ENCODE data around the gene CCDC148.
"Not testable (repeated sequence)": the region's sequence is repeated elsewhere in the genome, so short reads cannot be mapped to it uniquely, and the experiment has no call there.

CCDC148 gene

DNA sequence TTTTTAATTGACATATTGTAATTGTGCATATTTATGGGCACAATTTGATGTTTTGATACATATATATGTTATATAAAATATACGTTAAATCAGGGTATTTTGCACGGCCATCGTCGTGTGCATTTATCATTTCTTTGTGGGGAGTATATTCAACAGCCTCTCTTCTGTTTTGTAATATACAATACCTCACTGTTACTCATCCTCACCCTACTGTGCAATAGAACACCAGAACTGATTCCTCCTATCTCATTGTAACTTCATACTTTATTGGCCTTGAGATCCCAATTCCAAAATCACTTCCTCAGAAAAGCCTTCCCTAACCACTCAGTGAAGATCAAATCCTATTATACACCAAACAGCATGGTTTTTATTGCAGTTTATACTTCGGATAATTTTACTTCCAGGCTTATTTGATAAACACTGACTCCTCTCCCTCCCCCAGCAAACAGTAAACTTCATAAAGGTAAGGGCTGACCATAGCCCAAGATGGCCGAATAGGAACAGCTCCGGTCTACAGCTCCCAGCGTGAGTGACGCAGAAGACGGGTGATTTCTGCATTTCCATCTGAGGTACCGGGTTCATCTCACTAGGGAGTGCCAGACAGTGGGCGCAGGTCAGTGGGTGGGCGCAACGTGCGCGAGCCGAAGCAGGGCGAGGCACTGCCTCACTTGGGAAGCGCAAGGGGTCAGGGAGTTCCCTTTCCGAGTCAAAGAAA, 105.6 kb downstream of the CCDC148 start:
- not testable (repeated sequence) for DNase-seq

DNA sequence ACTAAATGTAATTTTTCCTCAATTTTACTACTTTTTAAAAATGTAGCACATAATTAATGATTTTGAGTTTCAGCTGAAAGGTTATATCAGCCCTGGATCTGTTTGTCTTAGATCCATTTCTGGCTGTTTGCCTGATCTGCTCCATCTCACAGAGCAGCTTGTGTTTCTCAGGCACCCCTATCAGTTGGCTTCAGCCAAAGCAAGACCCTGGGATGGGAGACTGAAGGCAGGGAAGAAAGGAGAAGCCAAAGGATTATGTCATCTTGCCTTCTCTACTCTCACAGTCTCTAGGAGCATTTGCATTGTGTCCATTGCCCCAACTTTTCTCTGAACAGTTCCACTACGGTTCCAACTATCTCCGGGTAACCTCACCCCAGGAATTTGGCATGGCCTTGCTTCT, 110.5 kb downstream of the CCDC148 start:
- no peak for DNase-seq

DNA sequence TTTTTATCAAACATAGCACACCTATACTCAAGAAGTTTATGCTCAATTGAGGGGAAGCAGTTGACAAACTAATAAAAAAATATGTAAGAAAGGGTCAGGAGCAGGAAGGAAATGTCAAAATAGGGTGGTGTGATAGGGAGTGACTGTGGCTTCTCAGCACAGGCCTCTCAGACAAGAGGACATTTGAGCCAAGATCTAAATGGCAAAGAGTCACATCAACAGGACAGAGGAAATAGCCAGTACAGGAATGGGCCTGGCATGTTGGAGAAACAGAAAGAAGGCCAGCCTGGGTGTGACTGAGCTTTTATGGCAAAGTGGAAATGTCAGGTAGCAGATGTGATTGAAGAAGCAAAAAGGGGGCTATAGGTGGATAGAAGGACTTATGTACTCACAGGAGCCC, 117.0 kb downstream of the CCDC148 start:
- DNase-seq: no peak

DNA sequence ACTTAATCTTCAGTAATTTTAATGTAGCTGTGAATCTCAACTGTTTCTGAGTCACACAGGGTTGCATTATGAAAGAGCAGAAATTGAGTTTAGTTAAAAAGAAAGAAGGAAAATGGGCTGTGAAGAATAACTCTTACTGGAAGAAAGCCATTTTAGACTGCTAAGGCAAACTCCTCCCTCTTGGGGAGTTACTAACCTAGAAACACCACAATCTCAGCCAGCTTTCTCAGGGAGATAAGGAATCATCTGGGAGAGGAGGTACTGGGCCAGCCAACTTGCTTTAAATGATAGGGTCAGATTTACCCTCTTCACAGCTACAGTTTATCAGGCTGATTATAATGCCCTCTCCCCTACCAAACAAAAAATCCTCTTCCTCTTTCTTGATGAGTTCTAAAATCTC, 119.5 kb downstream of the CCDC148 start:
- DNase-seq: no peak

DNA sequence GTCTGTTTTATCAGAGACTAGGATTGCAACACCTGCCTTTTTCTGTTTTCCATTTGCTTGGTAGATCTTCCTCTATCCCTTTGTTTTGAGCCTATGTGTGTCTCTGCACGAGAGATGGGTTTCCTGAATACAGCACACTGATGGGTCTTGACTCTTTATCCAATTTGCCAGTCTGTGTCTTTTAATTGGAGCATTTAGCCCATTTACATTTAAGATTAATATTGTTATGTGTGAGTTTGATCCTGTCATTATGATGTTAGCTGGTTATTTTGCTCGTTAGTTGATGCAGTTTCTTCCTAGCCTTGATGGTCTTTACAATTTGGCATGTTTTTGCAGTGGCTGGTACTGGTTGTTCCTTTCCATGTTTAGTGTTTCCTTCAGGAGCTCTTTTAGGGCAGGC, 124.8 kb downstream of the CCDC148 start:
- DNase-seq: not testable (repeated sequence)

DNA sequence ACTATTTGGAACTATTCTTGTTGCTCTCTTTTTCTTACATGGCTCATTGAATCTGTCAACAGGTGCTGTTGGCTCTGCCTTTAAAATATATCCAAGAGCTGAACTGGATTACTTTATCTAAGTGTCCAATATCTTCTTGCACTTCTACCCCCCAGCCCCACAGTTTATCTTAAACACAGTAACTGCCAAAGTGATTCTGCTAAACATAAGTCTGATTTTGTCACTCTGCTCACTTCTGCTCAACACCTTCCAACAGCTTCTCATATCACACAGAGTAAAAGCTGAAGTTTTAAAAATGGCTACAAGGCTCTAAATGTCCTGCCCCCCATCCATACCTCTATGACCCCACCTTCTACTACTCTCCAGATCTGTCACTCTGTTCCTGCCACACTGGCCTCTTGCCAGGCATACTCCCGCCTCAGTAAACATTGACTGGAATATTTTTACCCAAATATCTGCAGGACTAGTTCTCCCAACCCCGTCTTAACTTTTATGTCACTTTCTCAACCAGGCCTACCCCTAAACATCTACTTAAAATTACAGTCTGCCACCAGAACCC, 130.7 kb downstream of the CCDC148 start:
- no peak for DNase-seq

DNA sequence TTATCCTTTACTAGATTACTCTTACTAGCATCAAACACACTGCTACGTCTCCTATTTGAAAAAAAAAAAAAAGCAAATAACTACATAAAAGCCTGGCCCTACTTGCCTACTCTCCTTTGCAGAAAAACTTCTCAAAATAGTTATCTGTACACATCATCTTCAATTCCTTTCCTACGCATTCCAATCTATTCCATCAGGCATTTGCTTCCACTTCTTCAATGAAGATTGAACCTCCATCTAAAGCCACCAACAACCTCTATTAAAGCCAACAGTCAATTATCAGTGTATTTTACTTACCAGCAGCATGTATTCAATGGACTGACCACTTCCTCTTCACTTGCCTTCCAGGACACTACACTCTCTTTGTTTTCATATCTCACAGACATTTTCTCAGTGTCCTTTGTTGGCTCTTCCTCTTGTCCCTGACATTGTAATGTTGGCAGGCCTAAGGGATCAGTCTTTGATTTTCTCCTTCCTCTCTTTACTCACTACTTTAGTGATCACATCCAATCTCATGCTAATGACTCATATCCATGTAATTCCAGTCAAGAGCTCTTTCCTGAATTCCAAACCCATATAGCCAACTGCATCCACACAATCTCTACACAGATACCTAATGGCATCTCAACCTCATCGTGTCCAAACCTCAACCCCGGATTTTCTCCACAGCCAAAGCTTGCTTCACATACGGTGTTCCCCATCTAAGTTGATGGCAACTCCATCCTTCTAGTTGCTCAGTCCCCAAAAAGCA, 131.3 kb downstream of the CCDC148 start:
- peak in 1 of 2 experiments; percentile 5 for DNase-seq

DNA sequence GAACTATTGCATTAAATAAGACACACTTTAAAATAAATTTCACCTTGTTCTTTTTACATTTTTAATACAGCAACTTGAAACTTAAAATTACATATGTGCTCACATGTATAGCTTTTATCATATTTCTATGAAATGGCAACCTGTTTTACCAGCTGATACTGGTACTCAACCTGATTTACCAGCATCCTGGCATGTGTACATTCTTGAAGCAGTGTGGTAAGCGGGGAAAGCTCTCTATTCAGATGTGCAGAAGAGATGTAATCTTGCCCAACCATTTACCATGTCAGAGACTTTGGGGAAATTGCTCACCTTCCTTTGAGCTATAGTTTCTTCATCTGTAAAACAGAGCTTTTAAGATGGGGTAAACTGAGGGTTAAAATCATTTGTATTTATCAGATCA, 133.2 kb downstream of the CCDC148 start:
- DNase-seq: no peak

DNA sequence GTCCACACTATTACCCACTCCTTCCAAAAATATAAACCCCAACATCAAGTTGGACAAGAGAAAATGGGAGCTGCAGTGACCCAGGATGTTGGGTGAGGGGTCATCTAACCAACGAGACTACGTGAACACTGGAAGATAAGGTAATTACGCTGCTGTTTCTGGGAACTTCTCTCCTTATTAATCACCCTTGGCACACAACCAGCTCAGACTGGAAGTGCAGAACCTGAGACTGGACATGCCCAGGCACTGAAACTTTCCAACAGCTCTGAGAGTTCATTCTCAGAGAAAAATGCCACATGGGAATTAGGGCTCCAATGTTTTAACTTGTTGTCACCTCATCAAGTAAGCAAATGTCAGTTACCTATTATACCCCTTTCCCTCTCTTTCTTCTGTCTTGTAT, 135.3 kb downstream of the CCDC148 start:
- no peak for DNase-seq

DNA sequence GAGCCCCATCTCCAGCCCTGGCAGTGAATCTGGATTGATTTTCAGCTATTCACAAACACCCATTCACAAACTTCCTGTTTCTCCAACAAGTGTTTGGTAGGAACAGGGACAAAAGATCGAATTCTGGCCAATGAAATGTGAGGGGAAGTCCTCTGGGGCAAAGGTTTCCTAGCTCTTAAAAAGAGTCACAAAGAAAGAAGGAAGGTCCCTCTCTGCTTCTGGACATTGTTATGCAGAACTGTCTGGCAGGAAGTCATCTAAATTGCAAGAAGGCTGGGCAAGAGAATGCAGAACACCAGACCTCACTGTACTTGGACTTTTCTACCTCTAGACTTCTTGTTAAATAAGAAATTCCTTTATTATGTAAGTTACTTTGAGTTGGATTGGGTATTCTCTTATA, 137.3 kb downstream of the CCDC148 start:
- DNase-seq: no peak

DNA sequence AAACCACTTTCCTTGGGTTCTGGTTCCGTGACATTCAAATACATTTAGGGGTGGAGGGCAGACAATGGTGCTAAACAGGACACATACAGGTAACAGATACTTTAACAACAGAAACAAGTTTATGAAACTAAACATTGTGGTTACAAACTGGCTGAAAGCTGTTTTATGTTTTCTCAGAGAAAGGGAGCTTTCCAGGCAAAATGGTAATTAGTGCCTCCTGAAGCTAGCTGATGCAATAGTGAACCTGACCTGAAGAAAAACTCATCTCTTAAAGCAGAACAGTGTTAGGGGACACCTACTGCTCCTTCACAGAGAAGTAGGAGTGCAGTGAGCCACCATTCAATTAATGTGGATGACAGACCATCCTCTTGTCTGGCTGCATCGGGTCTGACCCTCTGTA, 138.9 kb downstream of the CCDC148 start:
- no peak for DNase-seq

DNA sequence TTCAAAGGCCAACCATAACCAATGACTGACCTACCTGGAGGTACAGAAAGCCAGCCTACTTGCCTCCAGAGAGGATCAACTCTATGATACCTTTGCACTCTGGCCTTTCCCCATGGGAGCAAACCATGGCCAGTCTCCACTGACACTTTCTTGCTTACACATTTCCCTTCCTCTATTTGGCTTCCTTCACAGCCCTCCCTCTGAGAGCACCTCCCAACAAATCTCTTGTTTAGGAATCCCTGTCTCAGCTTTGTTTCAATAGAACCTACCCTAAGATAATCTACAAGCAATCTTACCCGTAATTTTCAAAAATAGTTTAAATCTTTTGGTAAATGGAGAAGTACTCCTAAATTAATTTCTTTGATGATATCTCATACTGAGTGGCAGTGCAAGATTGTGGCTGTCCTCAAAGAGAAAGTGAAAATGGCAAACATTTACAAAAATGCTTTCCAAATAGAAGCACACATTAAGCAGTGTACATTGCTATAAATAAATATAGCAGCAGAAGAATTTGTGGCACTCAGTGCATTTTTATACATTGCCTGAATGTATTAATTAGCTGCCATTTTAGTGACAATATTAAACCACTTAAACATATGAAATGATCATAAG, 140.6 kb downstream of the CCDC148 start:
- DNase-seq: no peak

DNA sequence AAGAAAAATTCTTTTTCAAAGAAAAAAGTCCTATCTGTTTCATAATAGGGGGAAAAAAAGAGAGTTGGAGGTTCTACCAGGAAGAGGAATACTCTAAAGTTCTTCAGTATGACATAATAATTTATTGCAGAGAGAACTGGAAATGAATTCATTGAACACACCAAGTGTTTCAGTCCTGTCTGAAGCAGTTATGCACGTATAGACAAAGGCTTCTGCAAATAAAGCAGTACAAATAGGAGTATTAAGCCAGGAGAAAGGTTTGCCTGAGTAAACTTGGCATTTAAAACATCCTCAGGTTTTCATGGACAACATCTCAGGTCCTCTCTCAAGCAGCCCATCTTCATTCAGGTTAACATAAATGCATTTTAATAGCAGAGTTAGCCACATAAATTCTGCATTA, 141.6 kb downstream of the CCDC148 start:
- DNase-seq: no peak

DNA sequence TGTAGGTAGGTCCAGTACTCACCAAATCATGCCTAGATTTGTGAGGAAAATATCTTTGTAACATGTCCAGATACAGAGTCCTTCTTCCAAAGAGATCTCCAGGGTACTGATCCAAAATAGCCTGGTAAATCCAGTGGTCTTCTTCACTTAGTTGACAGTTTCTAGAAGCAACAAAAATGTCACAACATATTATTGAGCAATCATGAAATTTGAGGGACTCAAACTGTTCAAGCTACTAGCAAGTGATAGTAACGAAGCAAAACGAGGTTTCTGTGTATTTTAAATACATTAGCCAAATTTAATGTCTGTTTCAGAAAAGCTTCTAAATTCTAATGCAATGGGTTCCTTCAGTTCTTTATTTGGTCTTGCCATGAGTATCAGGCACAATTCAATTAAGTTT, 142.8 kb downstream of the CCDC148 start:
- no peak for DNase-seq

DNA sequence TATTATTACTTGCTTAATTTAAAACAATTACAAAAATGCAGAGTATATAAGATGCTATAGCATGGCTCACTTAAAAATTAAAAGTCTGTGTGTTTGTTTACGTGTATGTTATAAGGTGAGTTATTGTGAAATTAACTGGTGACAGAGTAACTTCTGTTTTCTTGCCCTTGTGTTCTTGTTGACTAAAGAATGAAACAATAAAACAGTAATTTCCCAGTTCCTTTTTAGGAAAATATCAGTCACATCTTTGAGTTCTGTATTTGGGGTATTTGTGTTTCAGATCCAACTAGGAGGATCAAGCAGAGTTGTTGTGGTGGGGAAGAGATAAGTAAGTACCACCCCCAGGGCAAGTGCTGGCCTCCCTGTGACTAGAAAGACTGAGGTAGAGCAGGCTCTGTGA, 143.6 kb downstream of the CCDC148 start:
- no peak for DNase-seq

DNA sequence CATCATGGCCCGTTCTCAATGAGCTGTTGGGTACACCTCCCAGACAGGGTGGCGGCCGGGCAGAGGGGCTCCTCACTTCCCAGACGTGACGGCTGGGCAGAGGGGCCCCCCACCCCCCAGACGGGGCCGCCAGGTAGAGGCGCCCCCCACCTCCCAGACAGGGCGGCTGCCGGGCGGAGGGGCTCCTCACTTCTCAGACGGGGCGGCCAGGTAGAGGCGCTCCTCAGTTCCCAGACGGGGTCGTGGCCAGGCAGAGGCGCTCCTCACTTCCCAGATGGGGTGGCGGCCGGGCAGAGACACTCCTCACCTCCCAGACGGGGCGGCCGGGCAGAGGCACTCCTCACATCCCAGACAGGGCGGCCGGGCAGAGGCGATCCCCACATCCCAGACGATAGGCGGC, 146.1 kb downstream of the CCDC148 start:
- not testable (repeated sequence) for DNase-seq

DNA sequence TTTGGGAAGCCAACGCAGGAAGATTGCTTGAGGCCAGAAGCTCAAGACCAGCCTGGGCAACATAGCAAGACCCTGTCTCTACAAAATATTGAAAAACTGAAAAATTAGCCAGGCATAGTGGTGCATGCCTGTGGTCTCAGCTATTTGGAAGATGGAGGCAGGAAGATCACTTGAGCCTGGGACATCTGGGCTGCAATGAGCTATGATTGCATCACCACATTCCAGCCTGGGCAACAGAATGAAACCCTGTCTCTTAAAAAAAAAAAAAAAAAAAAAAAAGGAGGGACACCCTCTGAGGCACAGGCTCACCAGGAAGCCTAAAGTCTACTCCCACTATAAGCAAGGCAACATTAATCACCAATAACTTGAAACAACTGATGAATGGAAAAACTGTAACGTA, 151.1 kb downstream of the CCDC148 start:
- no peak for DNase-seq

DNA sequence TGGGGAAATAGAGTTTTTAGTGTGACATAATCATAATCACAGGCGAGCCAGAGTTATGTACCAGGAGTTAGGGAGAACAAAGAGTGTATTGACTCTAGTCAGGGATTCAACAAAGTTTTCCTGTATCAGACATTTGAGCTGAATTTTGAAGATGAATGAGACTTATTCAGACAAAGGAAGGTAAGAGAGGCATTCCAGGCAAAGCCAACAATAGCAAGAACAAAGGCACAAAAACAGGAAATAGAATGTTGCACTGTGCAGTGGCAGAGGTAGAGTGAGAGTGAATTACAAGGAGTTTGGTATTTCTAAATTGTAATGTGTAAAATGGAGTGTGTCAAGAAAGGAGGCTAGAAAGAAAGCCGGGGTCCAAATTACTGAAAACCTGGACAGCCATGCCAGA, 156.2 kb downstream of the CCDC148 start:
- no peak for DNase-seq

DNA sequence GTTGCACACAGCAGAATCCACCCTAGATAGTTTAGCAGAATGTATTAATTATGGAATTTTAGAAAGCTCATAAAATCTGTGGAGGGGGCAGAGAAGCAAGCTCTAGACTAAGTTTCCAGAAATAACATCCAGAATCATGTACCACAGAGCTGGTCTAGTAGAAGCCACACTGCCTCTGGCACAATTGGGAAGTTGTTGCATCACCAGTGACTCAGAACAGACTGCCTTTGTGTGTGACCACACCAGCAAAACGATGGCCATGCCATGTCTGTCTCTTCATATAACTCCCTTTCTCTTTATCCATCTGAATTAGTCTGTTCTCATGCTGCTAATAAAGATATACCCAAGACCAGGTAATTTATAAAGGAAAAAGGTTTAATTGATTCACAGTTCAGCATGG, 158.9 kb downstream of the CCDC148 start:
- no peak for DNase-seq

DNA sequence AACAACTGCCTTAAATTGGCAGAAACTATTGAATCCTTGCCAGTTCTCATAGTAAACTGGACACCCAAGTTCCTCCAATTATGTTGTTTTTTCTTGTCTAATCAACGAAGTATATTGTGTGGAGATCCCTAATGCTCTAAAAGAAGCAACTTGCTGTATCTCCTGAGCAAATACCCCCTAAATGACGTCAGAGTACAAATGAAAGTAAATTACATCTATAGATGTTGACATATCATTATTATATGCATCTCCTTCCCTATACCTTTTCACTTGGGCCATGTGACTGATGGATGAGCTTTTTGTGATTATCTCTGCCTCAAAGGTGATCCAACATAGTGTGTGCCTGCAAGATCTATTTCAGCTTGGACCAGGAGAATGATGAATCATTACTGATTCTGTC, 159.4 kb downstream of the CCDC148 start:
- DNase-seq: no peak

DNA sequence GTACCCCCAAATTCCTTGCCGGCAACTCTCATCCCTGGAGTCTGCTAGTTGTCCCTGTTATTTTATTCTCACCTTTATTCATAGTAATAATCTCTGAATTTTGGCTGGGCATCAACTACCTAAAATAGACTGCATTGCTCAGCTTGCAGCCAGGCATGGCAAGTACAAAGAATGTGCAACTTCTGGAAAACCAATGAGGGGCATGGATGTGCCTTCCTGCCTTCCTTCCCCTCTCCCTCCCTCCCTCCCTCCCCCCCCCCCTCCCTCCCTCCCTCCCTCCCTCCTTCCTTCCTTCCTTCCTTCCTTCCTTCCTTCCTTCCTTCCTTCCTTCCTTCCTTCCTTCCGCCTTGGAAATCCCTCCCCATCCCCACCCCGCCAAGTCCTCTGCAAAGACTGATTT, 162.8 kb downstream of the CCDC148 start:
- no peak for DNase-seq

DNA sequence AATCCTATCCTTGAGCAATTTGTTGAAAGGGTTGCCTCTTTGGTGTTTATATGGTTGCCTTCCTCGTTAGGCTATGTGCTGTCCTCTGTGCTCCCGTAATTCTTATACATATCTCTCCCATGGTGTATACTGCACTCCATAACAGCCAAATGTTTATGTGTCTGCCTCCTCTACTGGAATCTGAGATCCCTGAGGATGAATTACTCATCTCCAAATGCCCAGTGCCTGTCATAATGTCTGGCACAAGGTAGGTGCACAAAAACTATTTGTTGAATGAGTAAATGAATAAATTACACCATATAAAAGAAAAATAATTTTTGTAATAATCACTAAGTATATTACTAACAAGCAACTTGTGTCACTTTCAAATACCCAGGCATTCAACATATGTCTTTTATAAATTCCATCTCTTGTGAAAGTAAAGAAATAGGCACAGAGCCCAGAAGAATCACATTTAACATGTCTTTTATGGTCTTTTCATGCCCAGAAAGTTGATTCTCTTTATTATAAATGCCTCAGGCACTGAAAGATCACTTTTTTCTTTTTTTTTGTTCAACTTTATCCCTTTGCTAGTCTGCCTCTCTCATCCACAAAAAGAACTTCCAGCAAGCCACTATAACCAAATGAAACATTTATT, 164.9 kb downstream of the CCDC148 start:
- no peak for DNase-seq

DNA sequence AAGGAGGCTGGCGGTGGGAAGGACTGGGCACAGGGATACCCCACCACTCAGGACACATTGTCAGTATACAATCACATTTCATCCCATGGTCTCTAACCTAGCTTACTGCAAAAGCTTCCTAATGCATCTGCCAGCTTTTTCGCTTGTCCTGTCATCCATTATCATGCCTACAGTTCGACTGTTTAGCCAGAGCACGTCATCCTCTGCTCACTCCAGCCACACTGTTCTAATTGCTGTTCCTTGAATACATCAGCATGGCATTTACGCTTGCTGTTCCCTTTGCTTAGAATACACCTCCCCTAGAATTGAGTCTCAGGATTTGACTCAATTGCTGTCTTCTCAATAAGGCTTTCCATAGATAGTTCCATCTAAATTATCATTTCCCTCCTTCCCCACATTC, 166.3 kb downstream of the CCDC148 start:
- DNase-seq: no peak
